OCI-LY3 (cell line): Measurements from ENCODE around the gene NLRP4.

Experiments
- EZH2phosphoT487 ChIP-seq: fragments of 200-600 bp; shearing (Covaris generic); IDR thresholded peaks from 2 replicates; pipeline ENCODE4 v1.6.1; 2018; ENCODE audit warnings: antibody characterized with exemption, mixed run types, low read depth
- TF ChIP-seq, protein P1 (sequence below): fragments of 200-600, 300-600 bp; sonication (generic); IDR thresholded peaks from 2 replicates; pipeline ENCODE4 v1.5.1; 2014; ENCODE audit warnings: antibody characterized with exemption, low read length, low read depth

DNA sequence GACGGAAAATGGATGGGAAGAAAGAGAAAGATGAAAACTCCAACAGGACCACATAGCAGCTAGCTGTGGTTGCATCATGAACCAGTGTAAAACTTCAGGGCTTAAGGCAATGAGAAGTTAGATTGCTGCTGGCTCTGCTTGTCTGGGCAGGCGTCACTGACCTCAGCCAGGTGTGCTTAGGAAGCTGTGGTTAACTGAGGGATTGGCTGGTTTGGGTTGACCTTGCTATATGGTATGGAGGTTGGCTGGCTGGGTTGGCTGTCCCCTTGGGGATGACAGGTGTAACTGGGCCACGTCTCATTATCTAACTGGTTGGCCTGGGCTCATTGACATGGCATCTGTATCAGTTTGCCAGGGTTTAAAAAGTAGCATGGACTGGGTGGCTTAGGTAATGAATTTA, 40.9 kb downstream of the NLRP4 start:
- TF ChIP-seq, protein P1, sequence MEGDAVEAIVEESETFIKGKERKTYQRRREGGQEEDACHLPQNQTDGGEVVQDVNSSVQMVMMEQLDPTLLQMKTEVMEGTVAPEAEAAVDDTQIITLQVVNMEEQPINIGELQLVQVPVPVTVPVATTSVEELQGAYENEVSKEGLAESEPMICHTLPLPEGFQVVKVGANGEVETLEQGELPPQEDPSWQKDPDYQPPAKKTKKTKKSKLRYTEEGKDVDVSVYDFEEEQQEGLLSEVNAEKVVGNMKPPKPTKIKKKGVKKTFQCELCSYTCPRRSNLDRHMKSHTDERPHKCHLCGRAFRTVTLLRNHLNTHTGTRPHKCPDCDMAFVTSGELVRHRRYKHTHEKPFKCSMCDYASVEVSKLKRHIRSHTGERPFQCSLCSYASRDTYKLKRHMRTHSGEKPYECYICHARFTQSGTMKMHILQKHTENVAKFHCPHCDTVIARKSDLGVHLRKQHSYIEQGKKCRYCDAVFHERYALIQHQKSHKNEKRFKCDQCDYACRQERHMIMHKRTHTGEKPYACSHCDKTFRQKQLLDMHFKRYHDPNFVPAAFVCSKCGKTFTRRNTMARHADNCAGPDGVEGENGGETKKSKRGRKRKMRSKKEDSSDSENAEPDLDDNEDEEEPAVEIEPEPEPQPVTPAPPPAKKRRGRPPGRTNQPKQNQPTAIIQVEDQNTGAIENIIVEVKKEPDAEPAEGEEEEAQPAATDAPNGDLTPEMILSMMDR: no peak
- TF ChIP-seq EZH2phosphoT487: no peak
